NCI-H1105 (cell line): ENCODE results near the gene DBN1.

ENCODE experiments used
- DNase-seq: peaks from one replicate; lab custom pipeline; 2025; lab: John Stamatoyannopoulos, UW

Gene DBN1

GRCh38 chr5:177443144-177443983 is 30.1 kb downstream of the DBN1 start:
- no peak for DNase-seq

DNA sequence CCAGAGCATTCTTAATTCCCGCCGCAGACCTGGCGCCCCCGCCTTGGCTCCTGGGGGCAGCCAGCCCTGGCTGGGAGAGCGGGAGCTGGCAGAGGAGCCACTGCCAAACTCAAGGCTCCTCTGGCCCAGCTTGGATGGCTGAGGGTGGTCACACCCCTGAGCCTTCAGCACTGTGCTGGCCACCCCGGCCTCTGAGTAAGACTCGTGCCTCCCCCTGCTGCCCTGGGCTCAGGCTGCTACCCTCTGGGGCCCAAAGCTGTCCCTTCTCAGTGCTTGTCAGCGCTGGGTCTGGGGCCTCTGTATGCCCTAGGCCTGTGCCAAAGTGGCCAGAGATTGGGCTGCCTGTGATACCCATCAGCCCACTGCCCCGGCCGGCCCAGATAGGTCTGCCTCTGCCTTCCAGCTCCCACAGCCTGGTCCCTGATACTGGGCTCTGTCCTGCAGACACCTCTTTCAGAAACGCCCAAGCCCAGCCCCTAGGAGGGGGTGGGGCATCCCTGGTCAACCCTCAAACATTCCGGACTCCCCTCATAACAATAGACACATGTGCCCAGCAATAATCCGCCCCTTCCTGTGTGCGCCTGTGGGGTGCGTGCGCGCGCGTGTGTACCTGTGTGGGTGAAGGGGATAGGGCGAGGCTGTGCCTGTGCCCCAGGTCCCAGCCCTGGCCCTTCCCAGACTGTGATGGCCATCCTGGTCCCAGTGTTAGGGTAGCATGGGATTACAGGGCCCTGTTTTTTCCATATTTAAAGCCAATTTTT is 31.2 kb downstream of the DBN1 start:
- no peak for DNase-seq

GRCh38 chr5:177440990-177441780 is 32.2 kb downstream of the DBN1 start:
- no peak for DNase-seq

- DNase-seq, result no peak
Observed at GRCh38 chr5:177440211-177440989, 33.0 kb downstream of the DBN1 start.

GRCh38 chr5:177439518-177440053 is 33.8 kb downstream of the DBN1 start:
- DNase-seq, result no peak

GRCh38 chr5:177438468-177438867 is 35.0 kb downstream of the DBN1 start:
- DNase-seq, result no peak

DNA sequence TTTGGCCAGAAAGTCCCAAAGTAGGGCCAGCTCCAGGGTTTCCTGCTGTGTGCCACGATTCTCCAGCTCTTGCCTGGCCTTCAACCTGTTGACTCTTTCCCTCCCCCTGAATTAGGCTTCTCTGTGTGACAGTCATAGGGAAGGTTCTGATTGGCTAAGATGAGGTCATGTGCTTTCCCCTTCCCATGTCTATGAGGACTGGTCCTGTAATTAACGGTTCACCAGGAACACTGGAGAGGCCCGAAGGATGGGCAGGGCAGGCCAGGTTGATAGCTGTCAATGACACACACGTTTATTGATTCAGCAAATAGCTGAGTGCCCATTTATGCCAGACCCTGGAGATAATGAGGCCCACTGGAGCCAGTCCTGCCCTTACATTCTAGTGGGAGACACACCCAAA is 35.8 kb downstream of the DBN1 start:
- no peak for DNase-seq

DNA sequence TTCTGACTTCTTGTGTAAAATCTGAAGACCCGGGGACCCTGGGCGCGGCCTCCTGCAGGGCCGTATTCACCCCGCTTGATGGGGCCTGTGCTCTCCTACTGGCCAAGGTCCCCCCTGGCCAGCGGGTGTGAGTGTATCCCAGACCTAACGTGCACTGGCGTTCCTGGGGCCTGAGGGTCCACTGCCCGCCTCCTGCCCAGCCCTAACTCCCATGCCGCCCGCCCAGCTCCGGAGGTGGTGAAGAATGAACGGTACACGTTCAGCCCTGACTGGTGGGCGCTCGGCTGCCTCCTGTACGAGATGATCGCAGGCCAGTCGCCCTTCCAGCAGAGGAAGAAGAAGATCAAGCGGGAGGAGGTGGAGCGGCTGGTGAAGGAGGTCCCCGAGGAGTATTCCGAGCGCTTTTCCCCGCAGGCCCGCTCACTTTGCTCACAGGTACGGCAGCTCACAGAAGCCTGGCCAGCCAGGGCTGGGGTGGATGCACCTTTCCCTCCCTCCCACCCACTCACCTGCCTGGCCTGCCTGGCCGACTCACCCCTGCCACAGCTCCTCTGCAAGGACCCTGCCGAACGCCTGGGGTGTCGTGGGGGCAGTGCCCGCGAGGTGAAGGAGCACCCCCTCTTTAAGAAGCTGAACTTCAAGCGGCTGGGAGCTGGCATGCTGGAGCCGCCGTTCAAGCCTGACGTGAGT is 37.4 kb downstream of the DBN1 start:
- no peak for DNase-seq

- DNase-seq, result no peak
Observed at GRCh38 chr5:177434942-177435738, 38.3 kb downstream of the DBN1 start.

DNA sequence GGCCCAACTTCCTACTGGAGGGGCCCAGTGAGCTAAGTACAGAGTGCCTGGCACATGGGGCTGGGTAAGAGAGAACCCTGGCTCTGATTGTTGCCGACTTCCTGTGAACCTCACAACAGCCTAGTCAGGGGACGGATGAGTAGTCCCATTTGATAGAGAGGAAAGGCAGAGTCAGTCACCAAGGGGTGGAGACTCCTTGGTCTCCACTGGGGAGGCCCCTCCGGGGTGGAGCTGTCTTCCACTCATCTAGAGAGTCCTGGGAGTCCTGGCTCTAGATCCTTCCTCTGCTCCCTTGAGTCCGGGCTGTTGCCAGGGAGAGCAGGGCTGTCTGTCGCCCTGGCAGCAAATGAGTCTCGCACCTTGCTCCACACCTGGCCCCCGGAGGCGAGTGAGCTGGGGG is 39.0 kb downstream of the DBN1 start:
- DNase-seq, result no peak

GRCh38 chr5:177433658-177434217 is 39.7 kb downstream of the DBN1 start:
- DNase-seq, result no peak

- no peak for DNase-seq
Observed at GRCh38 chr5:177432839-177433657, 40.4 kb downstream of the DBN1 start.

GRCh38 chr5:177432143-177432838 is 41.1 kb downstream of the DBN1 start:
- DNase-seq, result no peak

DNA sequence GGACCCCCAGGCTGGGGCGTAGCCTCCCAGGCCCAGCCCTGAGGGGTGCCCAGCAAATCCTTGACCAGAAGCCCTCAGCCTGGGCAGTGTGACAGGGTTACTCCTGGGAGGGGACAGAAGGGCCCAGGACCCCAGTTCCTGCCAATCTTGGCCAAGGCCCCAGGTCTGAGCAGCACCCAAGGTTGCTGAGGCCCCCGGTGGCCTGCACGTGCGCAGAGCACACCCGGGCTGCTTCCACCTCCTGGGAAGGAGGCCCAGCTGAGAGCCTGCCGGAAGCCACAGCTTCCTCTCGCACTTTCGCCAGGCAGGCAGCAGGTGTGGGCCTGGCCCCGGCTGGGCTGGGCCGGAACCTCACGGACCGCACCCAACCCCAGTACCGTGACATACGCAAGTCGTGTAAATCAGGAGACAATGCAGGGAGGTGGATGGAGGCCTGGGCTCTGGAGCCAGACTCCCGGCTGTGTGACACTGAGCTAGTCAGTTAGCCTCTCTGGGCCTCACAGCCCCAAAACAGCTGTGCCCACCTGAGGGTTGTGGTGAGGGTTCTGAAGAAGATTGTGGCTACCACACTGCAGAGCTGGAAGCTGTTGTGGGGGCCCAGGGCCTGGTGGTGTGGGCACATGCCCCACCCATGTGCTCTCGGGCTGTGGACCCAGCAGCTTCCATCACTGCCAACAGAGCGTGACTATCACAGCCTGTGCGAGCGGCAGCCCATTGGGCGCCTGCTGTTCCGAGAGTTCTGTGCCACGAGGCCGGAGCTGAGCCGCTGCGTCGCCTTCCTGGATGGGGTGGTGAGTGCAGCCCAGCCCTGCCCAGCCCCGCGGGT is 41.9 kb downstream of the DBN1 start:
- no peak for DNase-seq

DNA sequence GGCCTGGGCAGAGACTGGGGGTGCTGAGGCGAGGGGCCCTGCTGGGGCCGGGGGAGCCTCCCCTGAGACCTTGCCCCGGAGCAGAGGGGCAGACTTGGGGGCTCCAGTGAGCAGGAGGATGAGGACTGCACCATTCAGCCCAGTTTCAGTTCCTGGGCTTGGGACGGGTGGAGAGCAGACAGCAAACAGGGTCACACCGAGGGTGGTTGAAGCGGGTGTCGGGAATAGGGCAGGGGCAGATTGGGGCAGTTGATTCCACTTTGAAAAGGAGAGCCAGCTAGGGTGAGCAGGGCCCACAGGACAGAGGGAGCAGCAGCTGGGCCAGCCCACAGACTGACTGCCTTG is 42.5 kb downstream of the DBN1 start:
- no peak for DNase-seq

- DNase-seq, result no peak
Observed at GRCh38 chr5:177430140-177430951, 43.1 kb downstream of the DBN1 start.
